A673 (cell line): ENCODE results near the gene ASB3. TPM values are rescaled to one million over a fixed set of nuclear protein-coding genes. Genes with fewer than 3 reads are reported as not detected.

Experiments used
- BruUV-seq: library from RNA; stranded (reverse); fragments of 400-500 nt; replicated peaks from 2 replicates; lab custom pipeline; 2021; lab: Mats Ljungman, UMichigan
- CTCF ChIA-PET: fragments of 300-600 bp; sonication (Branson Sonifier 250); formaldehyde crosslinking; loops from one replicate; lab custom pipeline; 2022; ENCODE audit warnings: antibody characterized with exemption; lab: Charles Lee
- POLR2A ChIA-PET: fragments of 300-600 bp; sonication (Branson Sonifier 250); formaldehyde crosslinking; loops from one replicate; lab custom pipeline; 2022; ENCODE audit warnings: antibody characterized with exemption; ENCODE audit not compliant: low non-redundant PET; lab: Charles Lee
- DNase-seq: peaks from one replicate; pipeline ENCODE4 v3.0.0-alpha.2; 2015; ENCODE audit warnings: low spot score
- H3K27ac ChIP-seq: fragments of 200-600 bp; sonication (generic); 2 replicates; pipeline ENCODE4 v1.5.1; 2016; ENCODE audit warnings: mixed run types, low read depth, mild to moderate bottlenecking, mixed read lengths, antibody characterized with exemption, low read length; ENCODE audit not compliant: poor library complexity, severe bottlenecking
- H3K27me3 ChIP-seq: fragments of 200-600 bp; sonication (generic); replicated peaks from 2 replicates; pipeline ENCODE4 v1.6.1; 2017; ENCODE audit warnings: mixed run types, low read depth, mild to moderate bottlenecking, mixed read lengths, antibody characterized with exemption, low read length; ENCODE audit not compliant: insufficient read depth, poor library complexity
- H3K36me3 ChIP-seq: fragments of 200-600 bp; sonication (generic); 2 replicates; pipeline ENCODE4 v1.6.1; 2016; ENCODE audit warnings: mixed run types, mild to moderate bottlenecking, mixed read lengths, antibody characterized with exemption, low read length; ENCODE audit not compliant: insufficient read depth, poor library complexity, severe bottlenecking
- H3K4me1 ChIP-seq: fragments of 200-600 bp; sonication (generic); 2 replicates; pipeline ENCODE4 v1.6.1; 2017; ENCODE audit warnings: mixed run types, mild to moderate bottlenecking, mixed read lengths, antibody characterized with exemption, low read length; ENCODE audit not compliant: insufficient read depth, poor library complexity, severe bottlenecking
- H3K4me3 ChIP-seq: fragments of 200-600 bp; sonication (generic); 2 replicates; pipeline ENCODE4 v1.5.1; 2016; ENCODE audit warnings: low read depth, mixed run types, mild to moderate bottlenecking, mixed read lengths, low read length; ENCODE audit not compliant: poor library complexity, severe bottlenecking
- H3K9me3 ChIP-seq: fragments of 200-600 bp; sonication (generic); 2 replicates; pipeline ENCODE4 v1.6.1; 2016; ENCODE audit warnings: mixed run types, low read depth, mild to moderate bottlenecking, mixed read lengths, antibody characterized with exemption, low read length; ENCODE audit not compliant: poor library complexity, severe bottlenecking
- CTCF ChIP-seq: fragments of 300-800, 200-600 bp; sonication (generic); conservative IDR thresholded peaks from 2 replicates; pipeline ENCODE4 v1.5.1; 2017; ENCODE audit warnings: low read depth, mild to moderate bottlenecking, antibody characterized with exemption, low read length, moderate library complexity, mixed read lengths
- EZH2 ChIP-seq: fragments of 200-600 bp; sonication (generic); IDR thresholded peaks from 2 replicates; pipeline ENCODE4 v1.6.1; 2017; ENCODE audit warnings: borderline replicate concordance, low read depth, mild to moderate bottlenecking, mixed read lengths, antibody characterized with exemption, low read length; ENCODE audit not compliant: poor library complexity, severe bottlenecking
- intact Hi-C: fragments of 100-400 bp; cut with micrococcal nuclease; formaldehyde crosslinking; loops from one replicate; pipeline ENCODE4 v1.10.0; 2022; ENCODE audit not compliant: unreplicated experiment
- total RNA-seq: library from RNA; stranded (reverse); gene quantifications from 2 replicates; pipeline ENCODE4 v1.2.3, GENCODE V29; 2021

ASB3 gene
- total RNA-seq, 1 experiment from 2014 or later: 18.7 TPM

GRCh38 chr2:53629501-53629900 lies 157.3 kb downstream of the ASB3 start:
- Histone ChIP-seq H3K36me3 (no peaks in the 10 kb centered on the region), H3K9me3 (no peaks in the 10 kb centered on the region), H3K4me3 (no peak overlapping the region), H3K4me1 (no peaks in the 10 kb centered on the region), H3K27ac (no peak overlapping the region), H3K27me3 (no peaks in the 10 kb centered on the region)
- no peak for TF ChIP-seq EZH2
- TF ChIP-seq CTCF: no peak
- ChIA-PET CTCF (no interaction called here), POLR2A (no interaction called here)
- no TSS peak for BruUV-seq
- intact Hi-C loops: no loop called here
- no peak for DNase-seq

GRCh38 chr2:53629001-53629400 lies 157.8 kb downstream of the ASB3 start:
- H3K4me1 ChIP-seq: no peaks in the 10 kb centered on the region
- no peak for DNase-seq
- CTCF ChIA-PET: no interaction called here
- H3K9me3 ChIP-seq: no peaks in the 10 kb centered on the region
- H3K36me3 ChIP-seq: no peaks in the 10 kb centered on the region
- TF ChIP-seq EZH2 (no peak), CTCF (no peak)
- H3K27me3 ChIP-seq: no peaks in the 10 kb centered on the region
- BruUV-seq: no TSS peak
- POLR2A ChIA-PET: no interaction called here
- intact Hi-C loops: no loop called here
- no peak overlapping the region for H3K4me3 ChIP-seq
- no peak overlapping the region for H3K27ac ChIP-seq

- no peaks in the 10 kb centered on the region for H3K27me3 ChIP-seq
- H3K4me1 ChIP-seq: no peaks in the 10 kb centered on the region
- intact Hi-C loops: no loop called here
- TF ChIP-seq EZH2 (no peak), CTCF (no peak)
- POLR2A ChIA-PET: no interaction called here
- H3K4me3 ChIP-seq: no peak overlapping the region
- DNase-seq: no peak
- CTCF ChIA-PET: no interaction called here
- no peaks in the 10 kb centered on the region for H3K9me3 ChIP-seq
- H3K27ac ChIP-seq: no peak overlapping the region
- no peaks in the 10 kb centered on the region for H3K36me3 ChIP-seq
- BruUV-seq: no TSS peak
Measured at GRCh38 chr2:53622141-53622540, 164.6 kb downstream of the ASB3 start.
